ENCODE data around the gene SMCP. TPM values are rescaled to one million over a fixed set of nuclear protein-coding genes. Genes with fewer than 3 reads are reported as not detected.

SMCP gene
- total and polyA plus RNA-seq, 5 donors = not detected

DNA sequence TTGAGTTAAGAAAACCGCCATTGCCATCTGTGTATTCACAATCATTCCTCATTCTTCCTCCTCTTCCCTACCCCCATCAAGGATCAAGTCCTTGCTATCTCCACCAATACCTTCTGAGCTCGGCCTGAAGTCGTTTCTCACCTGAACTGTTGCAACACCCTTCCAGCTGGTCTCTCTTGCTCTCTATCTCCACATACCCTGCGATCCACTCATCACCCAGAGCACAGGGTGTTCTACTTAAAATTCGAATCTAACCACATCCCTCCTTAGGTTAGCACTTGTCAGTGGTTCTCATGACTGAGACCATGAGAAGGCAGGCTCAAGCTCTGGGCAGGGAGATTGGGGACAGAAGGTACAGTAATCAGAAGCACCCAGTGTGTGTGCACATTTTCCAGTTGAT lies 34.8 kb downstream of the SMCP start:
- Histone ChIP-seq H3K4me1 (ENCODE audit: control insufficient read depth, insufficient read depth, low read length) (no peaks in the 10 kb centered on the region), H3K4me3 (ENCODE audit: low read length) (no peak overlapping the region), H3K27me3 (ENCODE audit: control insufficient read depth, insufficient read depth) (no peaks in the 10 kb centered on the region), H3K9me3 (ENCODE audit: control insufficient read depth, low read length) (no peaks in the 10 kb centered on the region), H3K27ac (ENCODE audit: low read length) (no peak overlapping the region)
- intact Hi-C loops (cut with DNase I) = no loop called here
- DNase-seq (no peak), ATAC-seq (no peak)
- WGBS = 56% methylated on average over 5 of the region's 5 CpGs

DNA sequence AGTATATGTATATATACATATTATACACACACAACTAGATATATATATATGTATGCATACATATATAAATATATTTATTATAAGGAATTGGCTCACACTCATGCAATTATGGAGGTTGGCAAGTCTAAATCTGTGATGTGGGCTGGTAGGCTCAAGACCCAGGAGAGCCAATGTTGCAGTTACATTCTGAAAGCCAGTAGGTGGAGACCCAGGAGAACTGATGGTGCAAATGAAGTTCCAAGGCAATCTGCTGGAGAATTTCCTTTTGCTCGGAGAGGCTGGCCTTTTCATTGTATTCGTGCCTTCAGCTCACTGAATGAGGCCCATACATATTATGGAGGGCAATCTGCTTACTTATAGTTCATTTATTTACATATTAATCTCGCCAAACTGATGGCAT lies 39.7 kb downstream of the SMCP start:
- Histone ChIP-seq H3K4me3 (ENCODE audit: low read length) (no peak overlapping the region), H3K4me1 (ENCODE audit: control insufficient read depth, insufficient read depth, low read length) (no peaks in the 10 kb centered on the region), H3K27me3 (ENCODE audit: control insufficient read depth, insufficient read depth) (no peaks in the 10 kb centered on the region), H3K27ac (ENCODE audit: low read length) (no peak overlapping the region), H3K9me3 (ENCODE audit: control insufficient read depth, low read length) (no peaks in the 10 kb centered on the region)
- ATAC-seq (no peak), DNase-seq (no peak)
- intact Hi-C loops (cut with DNase I) = no loop called here
- WGBS = 7% methylated on average over 3 of the region's 3 CpGs

DNA sequence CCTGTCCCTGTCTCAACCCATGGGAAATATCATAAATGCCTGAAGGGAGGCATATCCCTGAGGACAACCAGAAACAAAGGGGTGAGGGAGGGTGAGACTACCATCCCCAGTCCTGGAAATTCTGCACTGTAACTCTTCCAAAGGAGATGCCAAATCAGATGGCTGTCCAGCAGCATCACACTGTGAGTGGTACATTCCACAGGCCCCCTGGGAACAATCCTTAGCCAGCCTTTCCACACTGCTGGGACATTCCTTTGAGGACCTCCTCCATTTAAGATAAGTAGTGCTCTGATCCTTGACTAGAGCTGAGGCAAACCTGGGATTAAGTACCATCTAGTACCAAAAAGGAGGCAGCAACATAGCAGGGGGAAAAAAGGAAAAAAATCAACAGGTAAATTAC lies 40.9 kb downstream of the SMCP start:
- intact Hi-C loops (cut with DNase I) = no loop called here
- no peaks in the 10 kb centered on the region for H3K9me3 ChIP-seq (ENCODE audit: control insufficient read depth, low read length)
- ATAC-seq (no peak), DNase-seq (no peak)
- no peak overlapping the region for H3K27ac ChIP-seq (ENCODE audit: low read length)
- no peak overlapping the region for H3K4me3 ChIP-seq (ENCODE audit: low read length)
- no peaks in the 10 kb centered on the region for H3K4me1 ChIP-seq (ENCODE audit: control insufficient read depth, insufficient read depth, low read length)
- H3K27me3 ChIP-seq (ENCODE audit: control insufficient read depth, insufficient read depth) = no peaks in the 10 kb centered on the region

DNA sequence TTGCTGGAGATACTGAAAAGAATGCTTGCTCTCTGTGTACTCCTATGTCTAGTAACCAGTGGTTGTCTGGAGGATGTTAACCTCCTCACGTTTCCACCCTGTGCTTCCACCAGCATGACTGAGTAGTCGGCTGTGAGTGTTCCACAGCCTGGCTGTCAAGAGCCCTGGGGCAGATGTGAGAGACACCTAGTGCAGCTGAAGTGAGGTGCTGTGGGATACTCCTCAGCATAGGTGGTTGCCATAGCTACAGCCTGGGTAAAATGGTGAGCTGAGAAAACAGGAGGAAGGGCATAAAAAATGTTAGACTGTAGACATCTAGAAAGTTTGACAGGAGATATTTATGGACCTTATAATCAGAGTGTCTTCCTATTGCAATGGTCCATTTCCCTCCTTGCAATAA lies 46.1 kb downstream of the SMCP start:
- ATAC-seq (no peak), DNase-seq (no peak)
- Histone ChIP-seq H3K27ac (ENCODE audit: low read length) (no peak overlapping the region), H3K4me3 (ENCODE audit: low read length) (no peak overlapping the region), H3K27me3 (ENCODE audit: control insufficient read depth, insufficient read depth) (no peaks in the 10 kb centered on the region), H3K9me3 (ENCODE audit: control insufficient read depth, low read length) (peaks cover 6% of the 10 kb centered on the region), H3K4me1 (ENCODE audit: control insufficient read depth, insufficient read depth, low read length) (no peaks in the 10 kb centered on the region)
- intact Hi-C loops (cut with DNase I) = no loop called here
- 43% methylated on average over 2 of the region's 2 CpGs for WGBS

DNA sequence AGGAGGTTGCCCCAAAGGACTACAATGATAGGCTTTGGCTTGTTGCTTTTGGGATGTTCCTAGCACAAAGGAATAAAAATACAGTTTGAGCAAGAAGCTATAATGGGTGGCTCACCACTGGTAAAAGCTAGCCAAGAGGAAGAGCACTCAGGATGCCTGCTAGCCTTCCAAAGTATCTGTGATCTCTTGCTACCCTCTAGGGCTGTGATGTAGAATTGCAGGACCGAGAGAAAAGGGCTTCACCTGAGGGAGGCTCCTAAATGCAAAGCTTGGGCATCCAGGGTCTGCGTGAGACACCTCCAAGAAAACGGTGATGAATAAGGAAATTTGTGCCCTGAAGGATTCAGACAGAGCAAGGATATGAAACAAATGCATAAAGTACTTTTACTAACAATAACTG lies 48.0 kb downstream of the SMCP start:
- H3K9me3 ChIP-seq (ENCODE audit: control insufficient read depth, low read length) = peaks cover 6% of the 10 kb centered on the region
- no peak overlapping the region for H3K27ac ChIP-seq (ENCODE audit: low read length)
- H3K4me1 ChIP-seq (ENCODE audit: control insufficient read depth, insufficient read depth, low read length) = no peaks in the 10 kb centered on the region
- ATAC-seq (no peak), DNase-seq (no peak)
- 69% methylated on average over 3 of the region's 3 CpGs for WGBS
- intact Hi-C loops (cut with DNase I) = no loop called here
- H3K27me3 ChIP-seq (ENCODE audit: control insufficient read depth, insufficient read depth) = no peaks in the 10 kb centered on the region
- H3K4me3 ChIP-seq (ENCODE audit: low read length) = no peak overlapping the region

DNA sequence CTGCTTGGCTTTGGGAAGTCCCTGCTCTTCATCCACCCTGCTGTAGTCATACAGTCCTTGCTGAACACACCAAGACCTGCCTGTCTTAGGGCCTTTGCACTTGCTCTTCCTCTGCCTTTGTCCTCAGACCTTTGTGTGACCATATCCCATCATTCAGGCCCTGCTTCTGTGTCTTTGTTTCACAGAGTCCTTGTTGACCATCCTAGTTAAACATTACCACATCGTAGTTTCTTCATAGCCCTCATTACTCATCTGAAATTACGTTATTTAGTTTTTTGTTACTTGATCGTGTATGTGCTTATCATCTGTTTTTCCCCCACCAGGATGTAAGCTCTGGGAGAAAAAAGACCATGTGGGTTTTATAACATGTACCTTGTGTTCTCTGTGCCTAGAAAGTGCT lies 50.5 kb downstream of the SMCP start:
- ATAC-seq = no peak
- WGBS = 90% methylated on average over 3 of the region's 3 CpGs
- Histone ChIP-seq H3K27ac (ENCODE audit: low read length) (no peak overlapping the region), H3K4me3 (ENCODE audit: low read length) (no peak overlapping the region), H3K4me1 (ENCODE audit: control insufficient read depth, insufficient read depth, low read length) (no peaks in the 10 kb centered on the region), H3K9me3 (ENCODE audit: control insufficient read depth, low read length) (peaks cover 6% of the 10 kb centered on the region), H3K27me3 (ENCODE audit: control insufficient read depth, insufficient read depth) (no peaks in the 10 kb centered on the region)
- no peak for DNase-seq
- intact Hi-C loops (cut with DNase I) = no loop called here

DNA sequence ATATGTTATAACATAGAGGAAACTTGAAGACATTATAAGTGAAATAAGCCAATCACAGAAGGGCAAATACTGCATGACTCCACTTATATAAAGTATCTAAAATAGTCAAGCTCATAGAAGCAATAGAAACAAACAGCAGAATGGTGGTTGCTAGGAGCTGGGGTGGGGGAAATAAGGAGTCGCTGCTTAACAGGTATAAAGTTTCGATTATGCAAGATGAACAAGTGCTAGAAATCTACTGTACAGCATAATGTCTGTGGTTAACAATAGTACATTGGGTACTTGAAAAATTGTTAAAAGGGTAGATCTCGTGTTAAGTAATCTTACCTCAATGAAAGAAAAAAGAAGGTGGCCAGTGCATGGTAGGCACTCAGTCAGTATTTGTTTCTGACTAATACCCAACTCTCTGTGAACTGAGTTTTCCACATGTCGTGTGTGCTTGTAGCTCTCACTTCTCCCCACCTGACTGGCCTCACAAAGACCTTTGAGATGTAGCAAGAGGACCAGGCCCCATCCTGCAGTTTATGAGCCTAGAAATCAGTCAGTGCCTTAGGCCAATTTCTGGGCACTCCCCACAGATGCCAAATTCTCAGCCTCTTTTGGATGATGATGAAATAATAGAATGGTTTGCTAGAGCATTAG lies 54.2 kb downstream of the SMCP start:
- intact Hi-C loops (cut with DNase I) = no loop called here
- Histone ChIP-seq H3K4me3 (ENCODE audit: low read length) (no peak overlapping the region), H3K27me3 (ENCODE audit: control insufficient read depth, insufficient read depth) (no peaks in the 10 kb centered on the region)

DNA sequence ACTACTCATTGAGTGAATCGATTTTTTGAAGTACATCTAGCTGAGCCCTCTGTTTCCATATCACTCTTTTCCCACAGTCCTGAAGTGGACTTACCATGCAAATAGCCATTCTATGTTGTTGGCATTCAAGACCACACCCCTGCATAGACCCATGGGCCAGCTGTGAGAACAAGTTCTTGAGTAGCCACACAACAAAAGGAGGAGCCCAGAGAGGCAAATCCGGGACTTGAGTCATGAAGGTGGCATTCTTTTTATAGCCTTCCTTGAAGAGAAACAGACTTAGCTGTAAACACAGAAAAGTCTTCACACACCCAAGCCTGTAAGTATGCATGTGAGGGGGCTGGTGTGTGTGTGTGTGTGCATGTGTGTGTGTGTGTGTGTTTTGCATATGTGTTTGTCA lies 55.1 kb downstream of the SMCP start:
- Histone ChIP-seq H3K27me3 (ENCODE audit: control insufficient read depth, insufficient read depth) (no peaks in the 10 kb centered on the region), H3K27ac (ENCODE audit: low read length) (no peak overlapping the region), H3K9me3 (ENCODE audit: control insufficient read depth, low read length) (peaks cover 2% of the 10 kb centered on the region), H3K4me3 (ENCODE audit: low read length) (no peak overlapping the region), H3K4me1 (ENCODE audit: control insufficient read depth, insufficient read depth, low read length) (no peaks in the 10 kb centered on the region)
- intact Hi-C loops (cut with DNase I) = no loop called here
- WGBS = 75% methylated on average over 2 of the region's 2 CpGs
- ATAC-seq = no peak
- DNase-seq = no peak

More for the DNA sequence above, 54.2 kb downstream of the SMCP start:
- WGBS = 68% methylated on average over 4 of the region's 4 CpGs
- ATAC-seq = no peak
- DNase-seq = no peak
- peaks cover 2% of the 10 kb centered on the region for H3K9me3 ChIP-seq (ENCODE audit: control insufficient read depth, low read length)
- no peak overlapping the region for H3K27ac ChIP-seq (ENCODE audit: low read length)
- no peaks in the 10 kb centered on the region for H3K4me1 ChIP-seq (ENCODE audit: control insufficient read depth, insufficient read depth, low read length)

Other genes starting within 250 kb of the SMCP start
- gene LCE2D, start 214.9 kb upstream of the SMCP start, total RNA-seq = not detected
- not detected for gene LCE2D, start 214.9 kb upstream of the SMCP start, polyA plus RNA-seq
- not detected for gene LCE2C, start 203.0 kb upstream of the SMCP start, total RNA-seq
- not detected for gene LCE2C, start 203.0 kb upstream of the SMCP start, polyA plus RNA-seq
- gene LCE2B, start 192.2 kb upstream of the SMCP start, total RNA-seq = not detected
- not detected for gene LCE2B, start 192.2 kb upstream of the SMCP start, polyA plus RNA-seq
- gene LCE2A, start 180.0 kb upstream of the SMCP start, total RNA-seq = not detected
- gene LCE2A, start 180.0 kb upstream of the SMCP start, polyA plus RNA-seq = not detected
- not detected for gene LCE4A, start 170.2 kb upstream of the SMCP start, total RNA-seq
- gene LCE4A, start 170.2 kb upstream of the SMCP start, polyA plus RNA-seq = not detected
- gene KPRP, start 120.3 kb upstream of the SMCP start, total RNA-seq = not detected
- not detected for gene KPRP, start 120.3 kb upstream of the SMCP start, polyA plus RNA-seq
- gene LCE1F, start 103.2 kb upstream of the SMCP start, total RNA-seq = not detected
- gene LCE1F, start 103.2 kb upstream of the SMCP start, polyA plus RNA-seq = not detected
- not detected for gene LCE1E, start 92.1 kb upstream of the SMCP start, total RNA-seq
- gene LCE1E, start 92.1 kb upstream of the SMCP start, polyA plus RNA-seq = not detected
- not detected for gene LCE1D, start 81.6 kb upstream of the SMCP start, total RNA-seq
- not detected for gene LCE1D, start 81.6 kb upstream of the SMCP start, polyA plus RNA-seq
- gene LCE1C, start 71.7 kb upstream of the SMCP start, total RNA-seq = not detected
- gene LCE1C, start 71.7 kb upstream of the SMCP start, polyA plus RNA-seq = not detected
- gene LCE1B, start 66.4 kb upstream of the SMCP start, total RNA-seq = not detected
- not detected for gene LCE1B, start 66.4 kb upstream of the SMCP start, polyA plus RNA-seq
- gene LCE1A, start 50.8 kb upstream of the SMCP start, total RNA-seq = not detected
- gene LCE1A, start 50.8 kb upstream of the SMCP start, polyA plus RNA-seq = not detected
- gene LCE6A, start 35.5 kb upstream of the SMCP start, total RNA-seq = not detected
- not detected for gene LCE6A, start 35.5 kb upstream of the SMCP start, polyA plus RNA-seq
- gene LCE7A, start 18.3 kb upstream of the SMCP start, total RNA-seq = not detected
- gene LCE7A, start 18.3 kb upstream of the SMCP start, polyA plus RNA-seq = not detected
- gene IVL, start 30.2 kb downstream of the SMCP start, total RNA-seq = not detected
- gene IVL, start 30.2 kb downstream of the SMCP start, polyA plus RNA-seq = not detected
- gene SPRR5, start 68.9 kb downstream of the SMCP start, total RNA-seq = not detected
- not detected for gene SPRR5, start 68.9 kb downstream of the SMCP start, polyA plus RNA-seq
- not detected for gene SPRR4, start 92.3 kb downstream of the SMCP start, total RNA-seq
- not detected for gene SPRR4, start 92.3 kb downstream of the SMCP start, polyA plus RNA-seq
- not detected for gene SPRR1A, start 105.8 kb downstream of the SMCP start, total RNA-seq
- gene SPRR1A, start 105.8 kb downstream of the SMCP start, polyA plus RNA-seq = not detected
- gene SPRR3, start 123.4 kb downstream of the SMCP start, total RNA-seq = not detected
- 0.50 TPM for gene SPRR3, start 123.4 kb downstream of the SMCP start, polyA plus RNA-seq
- gene SPRR1B, start 152.9 kb downstream of the SMCP start, total RNA-seq = not detected
- gene SPRR1B, start 152.9 kb downstream of the SMCP start, polyA plus RNA-seq = not detected
- gene SPRR2D, start 162.8 kb downstream of the SMCP start, total RNA-seq = not detected
- not detected for gene SPRR2D, start 162.8 kb downstream of the SMCP start, polyA plus RNA-seq
- not detected for gene SPRR2A, start 179.2 kb downstream of the SMCP start, total RNA-seq
- gene SPRR2A, start 179.2 kb downstream of the SMCP start, polyA plus RNA-seq = 0.14 TPM
- gene SPRR2B, start 193.3 kb downstream of the SMCP start, total RNA-seq = not detected
- not detected for gene SPRR2B, start 193.3 kb downstream of the SMCP start, polyA plus RNA-seq
- gene SPRR2E, start 216.2 kb downstream of the SMCP start, total RNA-seq = not detected
- not detected for gene SPRR2E, start 216.2 kb downstream of the SMCP start, polyA plus RNA-seq
- gene SPRR2F, start 235.2 kb downstream of the SMCP start, total RNA-seq = under 1 TPM in 1 of 4 donors, not detected in 3; 0.37 TPM
- gene SPRR2F, start 235.2 kb downstream of the SMCP start, polyA plus RNA-seq = not detected

Data from right cardiac atrium (tissue), 5 donors.